ENCODE measurements around the gene WWOX. TPM values are rescaled to one million over a fixed set of nuclear protein-coding genes. Genes with fewer than 3 reads are reported as not detected.
"Not testable (repeated sequence)": the region's sequence is repeated elsewhere in the genome, so short reads cannot be mapped to it uniquely, and the experiment has no call there.

Gene WWOX
- total RNA-seq, 1 experiment from 2014 or later: 35.6 TPM

DNA sequence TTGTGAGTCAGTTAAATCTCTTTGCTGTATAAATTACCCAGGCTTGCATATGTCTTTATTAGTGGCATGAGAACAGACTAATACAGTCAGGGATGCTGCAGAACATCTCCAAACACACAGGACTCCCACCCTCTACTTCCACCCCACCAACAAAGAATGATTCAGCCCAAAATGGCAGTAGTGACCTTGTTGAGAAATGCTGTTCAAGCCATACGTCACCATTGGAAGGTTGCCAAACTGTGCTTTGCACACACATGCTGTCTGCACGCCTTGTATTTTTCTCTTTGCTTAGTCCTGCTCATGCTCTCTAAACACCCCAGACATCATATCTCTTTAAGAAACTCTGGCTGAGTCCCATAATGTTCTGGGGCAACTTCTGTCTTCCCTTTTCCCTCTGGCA, 589.6 kb downstream of the WWOX start:
- no peaks in the 10 kb centered on the region for H3K79me2 ChIP-seq (ENCODE audit: low read depth)
- no peak overlapping the region for H3K4me2 ChIP-seq
- H3K4me1 ChIP-seq (replicated peaks; ENCODE audit: insufficient read depth): no peaks in the 10 kb centered on the region; the same call in 1 of the 2 replicates
- H3K36me3 ChIP-seq (ENCODE audit: low read depth): no peaks in the 10 kb centered on the region
- no TSS peak for BruUV-seq (replicated peaks)
- no peaks in the 10 kb centered on the region for H3K27me3 ChIP-seq (ENCODE audit: insufficient read depth, low read depth)
- intact Hi-C loops (cut with micrococcal nuclease; ENCODE audit: unreplicated experiment): no loop called here
- no peaks in the 10 kb centered on the region for H4K20me1 ChIP-seq (ENCODE audit: insufficient read depth)
- DNase-seq: no peak
- TF ChIP-seq, protein P1, sequence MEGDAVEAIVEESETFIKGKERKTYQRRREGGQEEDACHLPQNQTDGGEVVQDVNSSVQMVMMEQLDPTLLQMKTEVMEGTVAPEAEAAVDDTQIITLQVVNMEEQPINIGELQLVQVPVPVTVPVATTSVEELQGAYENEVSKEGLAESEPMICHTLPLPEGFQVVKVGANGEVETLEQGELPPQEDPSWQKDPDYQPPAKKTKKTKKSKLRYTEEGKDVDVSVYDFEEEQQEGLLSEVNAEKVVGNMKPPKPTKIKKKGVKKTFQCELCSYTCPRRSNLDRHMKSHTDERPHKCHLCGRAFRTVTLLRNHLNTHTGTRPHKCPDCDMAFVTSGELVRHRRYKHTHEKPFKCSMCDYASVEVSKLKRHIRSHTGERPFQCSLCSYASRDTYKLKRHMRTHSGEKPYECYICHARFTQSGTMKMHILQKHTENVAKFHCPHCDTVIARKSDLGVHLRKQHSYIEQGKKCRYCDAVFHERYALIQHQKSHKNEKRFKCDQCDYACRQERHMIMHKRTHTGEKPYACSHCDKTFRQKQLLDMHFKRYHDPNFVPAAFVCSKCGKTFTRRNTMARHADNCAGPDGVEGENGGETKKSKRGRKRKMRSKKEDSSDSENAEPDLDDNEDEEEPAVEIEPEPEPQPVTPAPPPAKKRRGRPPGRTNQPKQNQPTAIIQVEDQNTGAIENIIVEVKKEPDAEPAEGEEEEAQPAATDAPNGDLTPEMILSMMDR (conservative IDR thresholded peaks at IDR 0.05): no peak
- TF ChIP-seq EZH2 (IDR thresholded peaks at IDR 0.05; ENCODE audit: low read depth): no peak
- ChIA-PET CTCF (no interaction called here), POLR2A (ENCODE audit: unreplicated experiment) (no interaction called here)
- H3K27ac ChIP-seq: no peak overlapping the region
- no peak overlapping the region for H2AFZ ChIP-seq
- H3K9me3 ChIP-seq (ENCODE audit: insufficient read depth, low read depth): no peaks in the 10 kb centered on the region
- H3K4me3 ChIP-seq: no peak overlapping the region
- no peaks in the 10 kb centered on the region for H3K9me2 ChIP-seq (ENCODE audit: insufficient read depth)
- no peaks in the 10 kb centered on the region for H3F3A ChIP-seq (ENCODE audit: insufficient read depth, low read depth)

DNA sequence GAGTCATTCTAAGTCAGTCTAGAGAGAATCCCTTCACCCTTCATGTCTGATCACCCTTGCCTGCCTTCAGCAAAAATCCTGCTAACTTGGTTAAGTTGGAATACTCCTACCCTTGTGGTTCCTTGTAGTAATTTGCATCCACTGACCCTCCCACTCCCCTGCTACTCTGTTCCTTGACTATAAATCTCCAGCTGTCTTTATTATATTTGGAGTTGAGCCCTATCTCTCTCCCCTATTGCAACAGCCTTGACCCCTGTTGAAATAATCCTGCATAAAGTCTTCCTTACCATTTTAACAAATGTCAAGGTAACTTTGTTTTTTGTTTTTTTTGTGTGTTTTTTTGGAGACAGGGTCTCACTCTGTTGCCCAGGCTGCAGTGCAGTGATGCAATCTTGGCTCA, 590.1 kb downstream of the WWOX start:
- no peaks in the 10 kb centered on the region for H3K9me2 ChIP-seq (ENCODE audit: insufficient read depth)
- H3F3A ChIP-seq (ENCODE audit: insufficient read depth, low read depth): no peaks in the 10 kb centered on the region
- no peak overlapping the region for H3K4me3 ChIP-seq
- no peak for TF ChIP-seq EZH2 (IDR thresholded peaks at IDR 0.05; ENCODE audit: low read depth)
- TF ChIP-seq, protein P1 (conservative IDR thresholded peaks at IDR 0.05): no peak
- no peak for DNase-seq
- intact Hi-C loops (cut with micrococcal nuclease; ENCODE audit: unreplicated experiment): no loop called here
- H4K20me1 ChIP-seq (ENCODE audit: insufficient read depth): no peaks in the 10 kb centered on the region
- no TSS peak for BruUV-seq (replicated peaks)
- ChIA-PET POLR2A (ENCODE audit: unreplicated experiment) (no interaction called here), CTCF (no interaction called here)
- no peak overlapping the region for H3K4me2 ChIP-seq
- H3K4me1 ChIP-seq (replicated peaks; ENCODE audit: insufficient read depth): no peaks in the 10 kb centered on the region; the same call in 1 of the 2 replicates
- H3K9me3 ChIP-seq (ENCODE audit: insufficient read depth, low read depth): no peaks in the 10 kb centered on the region
- H3K27me3 ChIP-seq (ENCODE audit: insufficient read depth, low read depth): no peaks in the 10 kb centered on the region
- no peak overlapping the region for H3K27ac ChIP-seq
- no peak overlapping the region for H2AFZ ChIP-seq
- H3K79me2 ChIP-seq (ENCODE audit: low read depth): no peaks in the 10 kb centered on the region
- no peaks in the 10 kb centered on the region for H3K36me3 ChIP-seq (ENCODE audit: low read depth)

DNA sequence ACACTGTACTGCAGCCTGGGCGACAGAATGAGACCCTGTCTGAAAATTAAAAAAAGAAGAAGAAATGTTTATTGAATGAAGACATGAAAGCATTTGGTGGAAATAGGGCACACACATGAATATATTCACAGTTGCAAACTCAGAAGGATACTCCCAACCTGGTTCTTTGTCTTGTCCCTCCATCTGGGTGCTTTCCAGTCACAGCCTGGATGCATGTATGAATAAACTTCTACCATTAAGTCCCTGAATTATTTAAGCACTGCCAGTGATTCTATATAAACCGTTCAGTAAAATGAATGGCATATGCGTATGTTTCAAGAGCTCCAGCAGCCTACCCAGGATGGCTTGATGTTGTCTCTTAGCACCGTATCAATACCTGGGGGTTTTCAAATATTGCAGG, 591.1 kb downstream of the WWOX start:
- no peaks in the 10 kb centered on the region for H3F3A ChIP-seq (ENCODE audit: insufficient read depth, low read depth)
- no peaks in the 10 kb centered on the region for H3K79me2 ChIP-seq (ENCODE audit: low read depth)
- H3K9me3 ChIP-seq (ENCODE audit: insufficient read depth, low read depth): no peaks in the 10 kb centered on the region
- H2AFZ ChIP-seq: no peak overlapping the region
- intact Hi-C loops (cut with micrococcal nuclease; ENCODE audit: unreplicated experiment): no loop called here
- BruUV-seq (replicated peaks): no TSS peak
- TF ChIP-seq EZH2 (IDR thresholded peaks at IDR 0.05; ENCODE audit: low read depth): no peak
- TF ChIP-seq, protein P1 (conservative IDR thresholded peaks at IDR 0.05): no peak
- CTCF ChIA-PET: interaction anchor here (0.5 kb wide), 1 partner anchor 8 kb away, joined by 3 read pairs; no protein-coding TSS in a partner anchor
- POLR2A ChIA-PET (ENCODE audit: unreplicated experiment): no interaction called here
- H3K4me3 ChIP-seq: no peak overlapping the region
- DNase-seq: no peak
- H3K27ac ChIP-seq: no peak overlapping the region
- H4K20me1 ChIP-seq (ENCODE audit: insufficient read depth): no peaks in the 10 kb centered on the region
- H3K4me2 ChIP-seq: no peak overlapping the region
- no peaks in the 10 kb centered on the region for H3K9me2 ChIP-seq (ENCODE audit: insufficient read depth)
- H3K4me1 ChIP-seq (replicated peaks; ENCODE audit: insufficient read depth): no peaks in the 10 kb centered on the region
- no peaks in the 10 kb centered on the region for H3K36me3 ChIP-seq (ENCODE audit: low read depth)
- no peaks in the 10 kb centered on the region for H3K27me3 ChIP-seq (ENCODE audit: insufficient read depth, low read depth)

DNA sequence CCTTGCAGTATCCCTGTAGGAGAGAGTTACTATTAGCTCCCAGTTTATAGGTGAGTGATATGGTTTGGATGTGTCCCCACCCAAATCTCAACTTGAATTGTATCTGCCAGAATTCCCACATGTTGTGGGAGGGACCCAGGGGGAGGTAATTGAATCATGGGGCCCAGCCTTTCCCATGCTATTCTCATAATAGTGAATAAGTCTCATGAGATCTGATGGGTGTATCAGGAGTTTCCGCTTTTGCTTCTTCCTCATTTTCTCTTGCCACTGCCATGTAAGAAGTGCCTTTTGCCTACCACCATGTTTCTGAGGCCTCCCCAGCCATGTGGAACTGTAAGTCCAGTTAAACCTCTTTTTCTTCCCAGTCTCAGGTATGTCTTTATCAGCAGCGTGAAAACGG, 592.3 kb downstream of the WWOX start:
- H3K27me3 ChIP-seq (ENCODE audit: insufficient read depth, low read depth); H3K4me1 ChIP-seq (replicated peaks; ENCODE audit: insufficient read depth); H4K20me1 ChIP-seq (ENCODE audit: insufficient read depth); H3K4me3 ChIP-seq; DNase-seq; H3K4me2 ChIP-seq; BruUV-seq (replicated peaks); POLR2A ChIA-PET (ENCODE audit: unreplicated experiment); CTCF ChIA-PET; H3K36me3 ChIP-seq (ENCODE audit: low read depth); H3K9me2 ChIP-seq (ENCODE audit: insufficient read depth); H2AFZ ChIP-seq; H3K27ac ChIP-seq; H3K9me3 ChIP-seq (ENCODE audit: insufficient read depth, low read depth); intact Hi-C loops (cut with micrococcal nuclease; ENCODE audit: unreplicated experiment); H3F3A ChIP-seq (ENCODE audit: insufficient read depth, low read depth); H3K79me2 ChIP-seq (ENCODE audit: low read depth): not testable (repeated sequence)

Measured in PC-9 (cell line).